ENCODE data around the gene MEAF6.

GRCh38 chr1:37493336-37494098 is 21.0 kb downstream of the MEAF6 start:
- TF ChIP-seq CEBPB (IDR thresholded peaks at IDR 0.05): no peak
- TF ChIP-seq YY1 (IDR thresholded peaks at IDR 0.05; ENCODE audit: low read depth): no peak
- TF ChIP-seq CREB1 (IDR thresholded peaks at IDR 0.05; ENCODE audit: low read depth): no peak
- TF ChIP-seq EP300 (IDR thresholded peaks at IDR 0.05; ENCODE audit: borderline replicate concordance): no peak
